GM12874 (cell line): ENCODE results near the gene CHD3.

Source experiments
- CTCF ChIP-seq: IDR thresholded peaks from 2 replicates; pipeline ENCODE4 v1.5.1; 2011; ENCODE audit warnings: low read depth, mild to moderate bottlenecking, control low read depth, low read length, moderate library complexity; ENCODE audit not compliant: insufficient read depth

The CHD3 gene

GRCh38 chr17:7846765-7847661, 41.6 kb upstream of the CHD3 start:
- TF ChIP-seq CTCF: no peak

GRCh38 chr17:7848131-7848579, 40.4 kb upstream of the CHD3 start:
- no peak for TF ChIP-seq CTCF

- TF ChIP-seq CTCF: no peak
These were observed 39.9 kb upstream of the CHD3 start for GRCh38 chr17:7848739-7849129.

GRCh38 chr17:7849130-7849750, 39.3 kb upstream of the CHD3 start:
- TF ChIP-seq CTCF: no peak

GRCh38 chr17:7849751-7850504, 38.7 kb upstream of the CHD3 start:
- TF ChIP-seq CTCF: no peak

GRCh38 chr17:7850701-7851437, 37.7 kb upstream of the CHD3 start:
- TF ChIP-seq CTCF: no peak
